22Rv1 (cell line): ENCODE results near the gene CMTM8.

Experiments
- CTCF ChIP-seq: fragments of 450-650 bp; IDR thresholded peaks from 2 replicates; pipeline ENCODE4 v1.5.1; 2017; ENCODE audit warnings: mild to moderate bottlenecking
- ZFX ChIP-seq: fragments of 450-650 bp; IDR thresholded peaks from 2 replicates; pipeline ENCODE4 v1.6.1; 2017; ENCODE audit warnings: antibody characterized with exemption, borderline replicate concordance

- TF ChIP-seq CTCF (no peak), ZFX (no peak)
Measured at GRCh38 chr3:32392536-32393302, 154.2 kb downstream of the CMTM8 start.
